GM12892 (cell line): ENCODE results near the gene UGT1A10. TPM values are rescaled to one million over a fixed set of nuclear protein-coding genes. Genes with fewer than 3 reads are reported as not detected.
"Not testable (repeated sequence)": the region's sequence is repeated elsewhere in the genome, so short reads cannot be mapped to it uniquely, and the experiment has no call there.

Experiments used
- DNase-seq: peaks from one replicate; pipeline ENCODE4 v3.0.0; 2011; ENCODE audit not compliant: insufficient read length
- FAIRE-seq: peaks from 2 replicates; lab custom pipeline; 2011; peaks lifted over from hg19 to GRCh38; lab: Jason Lieb, UNC
- POLR2A ChIP-seq: IDR thresholded peaks from 2 replicates; pipeline ENCODE4 v1.6.1; 2011; ENCODE audit warnings: low read depth, low read length, control low read depth
- POLR2AphosphoS5 ChIP-seq: IDR thresholded peaks from 2 replicates; pipeline ENCODE4 v1.6.1; 2011; ENCODE audit warnings: low read depth, low read length, control low read depth
- TAF1 ChIP-seq: IDR thresholded peaks from 2 replicates; pipeline ENCODE4 v1.6.1; 2011; ENCODE audit warnings: low read depth, mild to moderate bottlenecking, control low read depth, low read length, borderline replicate concordance
- polyA plus RNA-seq: library from polyadenylated mRNA; unstranded; fragments of >200 nt; gene quantifications from one replicate; pipeline ENCODE4 v1.2.1, GENCODE V29; 2012; ENCODE audit warnings: missing spikeins, inconsistent platforms; ENCODE audit not compliant: missing spikeins

UGT1A10 gene
- polyA plus RNA-seq: not detected

DNA sequence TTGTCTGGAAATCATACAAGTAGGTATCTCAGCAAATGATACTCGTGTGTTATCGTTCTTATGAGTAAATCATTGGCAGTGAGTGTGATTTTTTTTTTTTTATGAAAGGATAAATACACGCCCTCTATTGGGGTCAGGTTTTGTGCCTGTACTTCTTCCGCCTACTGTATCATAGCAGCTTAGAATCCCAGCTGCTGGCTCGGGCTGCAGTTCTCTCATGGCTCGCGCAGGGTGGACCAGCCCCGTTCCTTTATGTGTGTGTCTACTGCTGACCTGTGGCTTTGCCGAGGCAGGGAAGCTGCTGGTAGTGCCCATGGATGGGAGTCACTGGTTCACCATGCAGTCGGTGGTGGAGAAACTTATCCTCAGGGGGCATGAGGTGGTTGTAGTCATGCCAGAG is at the start of gene UGT1A10:
Gene UGT1A10, plus strand, starts transcription at position 143 of the 400 bp plus-strand sequence. Its CDS starts 75 bp downstream, at position 218.
- not testable (repeated sequence) for FAIRE-seq

DNA sequence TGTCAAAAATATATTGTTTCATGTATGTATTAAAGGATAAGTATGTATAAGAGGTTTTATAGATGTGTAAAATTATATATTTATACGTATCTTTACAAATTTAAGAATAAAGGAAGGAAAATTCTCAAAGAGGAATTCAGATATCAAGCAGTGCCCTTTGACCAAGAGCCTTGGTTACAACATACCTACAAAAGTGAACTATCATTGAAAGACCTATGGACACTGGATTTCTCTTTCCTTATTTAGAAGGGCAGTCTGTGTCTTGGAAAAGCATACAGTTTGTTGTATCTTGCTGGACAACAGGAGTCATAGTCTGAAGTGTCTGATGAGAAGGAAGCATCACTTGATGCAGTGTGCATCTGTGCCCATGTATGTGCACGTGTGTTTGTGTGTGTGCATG is 47.8 kb upstream of the UGT1A10 start:
- no peak for TF ChIP-seq POLR2AphosphoS5
- TF ChIP-seq TAF1: no peak
- TF ChIP-seq POLR2A: no peak
- FAIRE-seq: no peak
- no peak for DNase-seq

More for the DNA sequence above, at the start of gene UGT1A10:
- not testable (repeated sequence) for DNase-seq

DNA sequence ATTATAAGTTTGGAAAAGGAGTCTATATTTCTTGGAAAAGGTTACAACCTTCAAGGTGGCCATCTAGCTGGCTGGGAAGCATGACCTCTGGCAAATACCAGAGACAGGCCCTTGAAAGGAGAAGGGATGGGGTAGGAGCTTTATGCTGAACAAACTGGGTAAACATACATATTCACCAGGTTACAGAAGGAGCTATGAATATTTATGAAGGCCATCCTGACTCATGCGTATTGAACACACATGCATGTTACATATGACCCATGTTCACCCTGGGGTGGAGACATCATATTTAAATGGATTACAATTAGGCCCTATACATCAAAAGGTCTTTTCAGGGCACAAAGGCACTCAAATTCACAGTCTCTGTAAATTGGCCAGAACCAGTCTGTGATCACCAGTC is 43.5 kb upstream of the UGT1A10 start:
- FAIRE-seq, DNase-seq: not testable (repeated sequence)

DNA sequence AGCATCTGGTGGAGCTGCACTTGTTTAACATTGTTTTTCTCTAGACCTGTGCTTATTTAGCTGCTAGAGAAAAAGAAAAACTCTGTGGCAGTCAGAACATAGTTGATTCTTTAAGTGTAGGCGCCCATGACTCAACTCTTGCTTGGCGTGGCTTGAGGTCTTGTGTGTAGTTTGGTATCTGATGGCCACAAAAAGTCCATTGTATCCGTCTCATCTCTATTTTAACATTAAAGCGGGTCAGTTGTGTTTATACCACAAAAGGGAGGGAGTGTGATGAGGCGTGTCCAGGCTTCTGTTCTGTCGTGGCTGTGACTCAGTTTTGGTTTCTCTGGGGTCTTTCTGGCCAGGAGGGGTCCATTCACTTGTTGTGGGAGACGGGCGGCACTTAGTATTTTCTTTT is 43.0 kb upstream of the UGT1A10 start:
- TF ChIP-seq TAF1: no peak
- TF ChIP-seq POLR2A: no peak
- TF ChIP-seq POLR2AphosphoS5: no peak
- FAIRE-seq (no peak), DNase-seq (no peak)

DNA sequence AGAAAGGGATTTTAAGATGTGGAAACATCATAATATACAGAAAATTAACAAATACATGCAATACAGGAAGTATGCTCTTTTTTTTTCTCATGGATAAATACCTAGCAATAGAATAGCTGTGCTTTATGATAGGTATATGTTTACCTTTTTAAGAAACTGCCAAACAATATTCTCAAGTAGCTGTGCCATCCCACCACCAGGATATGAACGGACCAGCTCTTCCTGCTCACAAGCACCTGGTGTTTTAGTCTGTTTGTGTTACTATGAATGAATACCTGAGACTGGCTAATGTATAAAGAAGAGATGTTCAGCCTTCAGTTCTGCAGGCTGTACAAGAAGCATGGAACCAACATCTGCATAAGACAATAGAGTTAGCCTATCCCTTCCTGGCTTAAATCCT is 38.7 kb upstream of the UGT1A10 start:
- TF ChIP-seq POLR2A (no peak), POLR2AphosphoS5 (no peak), TAF1 (no peak)
- DNase-seq (no peak), FAIRE-seq (no peak)

DNA sequence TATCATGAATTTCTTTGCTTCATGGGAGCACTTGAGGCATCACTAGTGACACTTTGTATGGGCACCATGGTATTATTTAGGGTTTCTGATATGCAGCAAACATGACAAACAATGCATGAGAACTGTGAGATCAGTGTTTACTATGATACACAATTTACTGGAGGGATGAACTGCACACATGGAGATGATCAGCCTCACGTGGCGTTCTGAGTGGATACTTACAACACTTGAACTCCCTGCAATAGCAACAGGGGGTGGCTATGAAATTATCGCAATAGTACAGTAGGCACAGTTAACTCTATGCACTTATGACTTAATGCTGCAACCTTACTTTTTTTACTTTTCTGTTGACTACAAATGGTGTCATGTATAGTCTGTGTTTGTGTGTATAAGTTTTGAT is 37.3 kb upstream of the UGT1A10 start:
- no peak for TF ChIP-seq TAF1
- TF ChIP-seq POLR2A: no peak
- TF ChIP-seq POLR2AphosphoS5: no peak

DNA sequence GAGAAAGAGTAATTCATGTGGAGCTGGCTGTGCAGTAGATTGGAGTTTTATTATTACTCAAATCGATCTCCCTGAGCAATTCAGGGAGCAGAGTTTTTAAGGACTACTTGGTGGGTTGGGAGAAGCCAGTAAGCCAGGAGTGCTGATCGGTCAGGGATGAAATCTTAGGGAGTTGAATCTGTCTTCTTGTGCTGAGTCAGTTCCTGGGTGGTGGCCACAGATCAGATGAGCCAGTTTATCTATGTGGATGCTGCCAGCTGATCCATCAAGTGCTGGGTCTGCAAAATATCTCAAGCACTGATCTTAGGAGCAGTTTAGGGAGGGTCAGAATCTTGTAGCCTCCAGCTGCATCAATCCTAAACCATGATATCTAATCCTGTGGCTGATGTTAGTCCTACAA is 35.9 kb upstream of the UGT1A10 start:
- TF ChIP-seq POLR2A (no peak), TAF1 (no peak), POLR2AphosphoS5 (no peak)
- FAIRE-seq (no peak), DNase-seq (no peak)

More for the DNA sequence above, 37.3 kb upstream of the UGT1A10 start:
- no peak for DNase-seq
- FAIRE-seq: no peak

DNA sequence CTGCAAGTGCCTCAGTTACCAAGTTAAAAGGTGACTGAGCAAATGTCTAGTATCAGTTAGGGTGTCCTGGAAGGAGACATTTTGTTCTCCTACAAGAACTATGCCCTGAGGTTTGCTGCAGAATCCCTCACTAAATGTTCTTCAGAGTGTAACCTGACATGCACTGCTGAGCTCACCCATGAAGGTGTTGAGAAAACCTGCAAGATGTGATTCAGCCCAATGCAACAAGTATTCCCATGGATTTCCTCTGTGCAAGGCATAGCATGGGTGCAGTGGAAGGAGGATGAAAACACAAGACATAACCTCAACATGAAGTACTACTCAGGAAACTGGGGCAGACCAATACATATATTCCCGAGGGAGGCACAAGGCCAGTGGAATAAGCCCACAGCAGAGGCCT is 34.2 kb upstream of the UGT1A10 start:
- no peak for TF ChIP-seq POLR2AphosphoS5
- TF ChIP-seq POLR2A: no peak
- TF ChIP-seq TAF1: no peak
- FAIRE-seq (no peak), DNase-seq (no peak)

DNA sequence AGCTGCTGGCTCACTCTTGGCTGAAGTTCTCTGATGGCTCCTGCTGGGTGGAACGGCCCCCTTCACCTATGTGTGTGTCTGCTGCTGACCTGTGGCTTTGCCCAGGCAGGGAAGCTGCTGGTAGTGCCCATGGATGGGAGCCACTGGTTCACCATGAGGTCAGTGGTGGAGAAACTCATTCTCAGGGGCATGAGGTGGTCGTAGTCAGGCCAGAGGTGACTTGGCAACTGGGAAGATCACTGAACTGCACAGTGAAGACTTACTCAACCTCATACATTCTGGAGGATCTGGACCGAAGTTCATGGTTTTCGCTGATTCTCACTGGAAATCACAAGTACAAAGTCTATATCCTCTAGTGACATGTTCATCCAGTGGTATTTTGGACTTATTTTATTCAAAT is 32.7 kb upstream of the UGT1A10 start:
- no peak for TF ChIP-seq TAF1
- TF ChIP-seq POLR2A: no peak
- TF ChIP-seq POLR2AphosphoS5: no peak
- FAIRE-seq: no peak
- DNase-seq: no peak

DNA sequence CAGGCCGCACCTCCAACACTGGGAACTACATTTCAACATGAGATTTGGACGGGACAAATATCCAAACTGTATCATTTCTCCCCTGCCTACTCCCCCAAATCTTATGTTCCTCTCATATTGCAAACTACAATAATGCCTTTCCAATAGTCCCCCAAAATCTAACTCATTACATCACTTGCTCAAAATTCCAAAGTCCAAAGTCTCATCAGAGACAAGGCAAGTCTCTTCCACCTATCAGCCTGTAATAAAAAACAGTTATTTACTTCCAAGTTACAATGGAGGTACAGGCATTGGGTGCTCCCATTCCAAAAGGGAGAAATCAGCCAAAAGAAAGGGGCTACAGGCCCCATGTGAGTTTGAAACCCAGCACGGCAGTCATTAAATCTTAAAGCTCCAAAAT is 31.4 kb upstream of the UGT1A10 start:
- DNase-seq (no peak), FAIRE-seq (no peak)

DNA sequence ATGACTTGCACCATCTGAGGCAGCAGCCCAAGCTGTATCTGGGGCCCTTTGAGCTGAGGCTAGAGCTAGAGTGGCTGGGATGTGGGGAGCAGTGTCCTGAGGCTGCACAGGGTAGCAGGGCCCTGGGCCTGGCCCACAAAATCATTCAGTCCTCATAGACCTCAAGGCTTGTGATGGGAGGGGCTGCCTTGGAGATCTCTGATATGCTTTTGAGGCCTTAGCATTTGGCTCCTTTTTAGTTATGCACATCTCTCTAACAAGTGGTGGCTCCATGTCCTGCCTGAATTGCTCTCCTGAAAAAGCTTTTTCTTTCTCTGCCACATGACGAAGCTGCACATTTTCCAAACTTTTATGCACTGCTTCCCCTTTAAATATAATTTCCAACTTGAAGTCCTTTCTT is 30.6 kb upstream of the UGT1A10 start:
- FAIRE-seq: no peak
- no peak for DNase-seq
- no peak for TF ChIP-seq POLR2A
- no peak for TF ChIP-seq TAF1
- no peak for TF ChIP-seq POLR2AphosphoS5

More for the DNA sequence above, 31.4 kb upstream of the UGT1A10 start:
- TF ChIP-seq TAF1: no peak
- no peak for TF ChIP-seq POLR2A

DNA sequence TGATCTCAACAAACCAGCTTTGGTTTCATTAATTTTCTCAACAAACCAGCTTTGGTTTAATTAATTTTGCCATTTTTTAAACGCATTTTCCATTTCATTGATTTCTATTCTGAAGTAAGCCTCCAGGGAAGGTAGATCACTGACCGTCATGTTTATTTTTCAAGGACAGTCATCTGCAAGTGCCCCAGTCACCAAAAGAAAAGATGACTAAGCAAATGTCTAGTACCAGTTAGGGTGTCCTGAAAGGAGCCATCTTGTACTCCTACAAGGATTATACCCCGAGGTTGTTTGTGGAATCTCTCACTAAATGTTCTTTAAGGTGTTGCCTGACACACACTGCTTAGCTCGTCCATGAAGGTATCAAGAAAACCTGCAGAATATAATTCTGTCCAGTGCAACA is 25.0 kb upstream of the UGT1A10 start:
- DNase-seq: no peak
- no peak for FAIRE-seq
- no peak for TF ChIP-seq TAF1
- no peak for TF ChIP-seq POLR2A
- no peak for TF ChIP-seq POLR2AphosphoS5

DNA sequence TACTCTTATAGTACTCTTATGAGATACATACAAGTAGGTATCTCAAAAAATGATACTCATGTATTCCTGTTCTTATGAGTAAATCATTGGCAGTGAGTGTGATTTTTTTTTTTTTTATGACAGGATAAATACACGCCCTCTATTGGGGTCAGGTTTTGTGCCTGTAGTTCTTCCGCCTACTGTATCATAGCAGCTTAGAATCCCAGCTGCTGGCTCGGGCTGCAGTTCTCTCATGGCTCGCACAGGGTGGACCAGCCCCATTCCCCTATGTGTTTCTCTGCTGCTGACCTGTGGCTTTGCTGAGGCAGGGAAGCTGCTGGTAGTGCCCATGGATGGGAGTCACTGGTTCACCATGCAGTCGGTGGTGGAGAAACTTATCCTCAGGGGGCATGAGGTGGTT is 18.8 kb upstream of the UGT1A10 start, which contains the start of gene UGT1A8:
Gene UGT1A8, plus strand, starts transcription at position 158 of the 400 bp plus-strand sequence. Its CDS starts 75 bp downstream, at position 233.
- not testable (repeated sequence) for DNase-seq, FAIRE-seq
